HG02943 (cell line): ENCODE results near the gene TXNRD2.

Source experiments
- ATAC-seq: cut with Tn5 transposase; IDR thresholded peaks from one replicate; pipeline ENCODE4 v1.9.1; 2021; ENCODE audit warnings: mild to moderate bottlenecking, low read depth, moderate library complexity; ENCODE audit not compliant: unreplicated experiment

The TXNRD2 gene

GRCh38 chr22:19852177-19852781, 89.3 kb downstream of the TXNRD2 start:
- ATAC-seq, result no peak

DNA sequence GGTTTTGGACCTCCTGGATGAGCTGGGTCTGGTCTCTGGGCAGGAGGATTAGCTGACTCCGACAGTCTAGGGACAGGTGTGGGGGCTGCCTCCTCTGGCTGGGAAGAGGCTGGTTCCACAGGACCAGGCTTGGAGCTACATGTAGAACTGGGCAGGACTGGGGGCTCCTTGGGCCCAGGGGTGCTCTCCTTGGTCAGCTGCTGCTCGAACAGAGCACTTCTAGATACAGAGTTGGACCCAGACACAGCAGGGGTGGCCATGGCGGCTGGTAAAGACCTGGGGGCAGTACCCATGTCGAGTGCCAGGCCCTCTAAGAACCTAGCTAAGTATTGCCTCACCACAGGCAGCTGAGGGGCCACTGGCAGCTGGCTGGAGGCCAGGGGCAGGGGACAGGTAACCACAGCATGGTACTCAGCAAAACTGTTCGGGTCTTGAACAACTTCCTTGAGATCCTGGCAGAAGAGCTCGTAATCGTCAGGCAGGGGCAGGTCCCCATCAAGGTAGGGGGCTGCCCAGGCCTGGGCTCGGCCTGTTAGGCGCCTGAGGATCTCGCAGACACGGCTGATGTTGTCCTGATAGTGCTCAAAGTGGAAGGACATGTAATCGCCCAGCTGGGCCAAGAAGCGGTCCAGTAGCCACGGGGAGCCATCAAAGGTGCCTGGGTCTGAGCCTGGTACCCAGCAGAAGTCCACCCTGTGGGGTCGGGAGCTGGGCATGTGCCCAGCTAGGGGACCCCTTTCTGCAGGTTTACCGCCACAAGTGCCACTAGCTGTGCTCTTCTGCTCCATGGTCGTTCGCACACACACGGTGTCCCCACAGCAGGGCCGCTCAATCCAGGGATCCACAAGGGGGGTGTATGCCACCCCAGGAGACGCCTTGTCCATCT, 90.1 kb downstream of the TXNRD2 start:
- no peak for ATAC-seq

DNA sequence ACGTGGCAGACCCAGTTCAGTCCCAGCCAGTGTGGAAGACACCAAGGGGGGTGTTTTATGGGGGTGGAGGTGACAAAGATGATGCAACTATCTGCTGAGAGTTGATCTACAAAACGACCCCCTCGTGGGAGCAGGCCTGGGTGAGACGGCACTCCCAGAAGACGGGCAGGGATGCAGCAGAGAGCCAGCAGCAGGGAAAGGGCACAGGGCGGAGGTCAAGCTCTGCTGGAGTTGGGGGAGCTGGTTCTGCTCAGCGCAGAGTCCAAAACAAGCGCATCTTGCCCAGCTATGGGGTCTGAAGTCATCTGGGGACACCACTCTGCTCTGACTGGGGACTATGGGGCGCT, 90.9 kb downstream of the TXNRD2 start:
- ATAC-seq, result no peak

DNA sequence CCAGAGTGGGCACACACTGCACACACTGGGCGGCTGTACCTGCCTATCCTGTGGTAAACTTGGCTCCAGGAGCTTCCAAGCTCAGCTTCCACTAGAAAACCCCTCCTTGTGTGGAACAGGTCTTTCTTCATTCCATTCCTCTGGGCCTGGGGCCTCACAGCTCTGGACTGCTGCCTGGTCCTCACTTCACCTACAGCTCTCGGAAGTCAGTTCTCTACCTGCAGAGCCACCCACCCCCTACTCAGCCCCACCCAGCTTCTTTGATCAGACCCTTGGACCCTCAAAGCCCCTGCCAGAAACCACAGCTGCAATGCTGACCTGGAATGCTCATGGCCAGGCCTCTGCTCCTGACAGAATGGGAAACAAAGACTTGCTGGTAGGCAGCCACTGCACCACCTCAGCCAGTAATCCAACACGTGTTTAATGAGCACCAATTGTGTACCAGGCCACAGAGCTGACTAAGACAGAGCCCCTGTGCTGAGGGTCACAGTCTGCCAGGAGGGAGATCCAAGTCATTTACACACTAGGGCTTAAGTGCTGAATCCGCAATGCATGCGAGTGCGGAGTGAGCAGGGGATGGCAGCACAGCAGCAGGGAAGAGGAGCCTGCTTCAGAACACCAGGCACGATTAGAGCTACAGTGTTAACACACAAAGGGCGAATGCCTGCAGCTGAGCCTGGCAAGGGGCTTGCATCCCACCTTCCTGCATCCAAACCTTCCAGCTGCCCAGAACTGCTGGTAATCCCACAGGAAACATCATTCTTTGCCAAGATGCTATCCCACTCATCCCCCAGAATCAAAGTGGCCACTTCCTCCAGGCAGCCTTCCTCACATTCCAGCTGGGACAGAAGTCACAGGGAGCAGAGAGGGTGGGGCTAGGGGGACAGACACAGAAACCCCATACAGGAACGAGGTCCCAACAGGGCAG, 91.5 kb downstream of the TXNRD2 start:
- no peak for ATAC-seq

DNA sequence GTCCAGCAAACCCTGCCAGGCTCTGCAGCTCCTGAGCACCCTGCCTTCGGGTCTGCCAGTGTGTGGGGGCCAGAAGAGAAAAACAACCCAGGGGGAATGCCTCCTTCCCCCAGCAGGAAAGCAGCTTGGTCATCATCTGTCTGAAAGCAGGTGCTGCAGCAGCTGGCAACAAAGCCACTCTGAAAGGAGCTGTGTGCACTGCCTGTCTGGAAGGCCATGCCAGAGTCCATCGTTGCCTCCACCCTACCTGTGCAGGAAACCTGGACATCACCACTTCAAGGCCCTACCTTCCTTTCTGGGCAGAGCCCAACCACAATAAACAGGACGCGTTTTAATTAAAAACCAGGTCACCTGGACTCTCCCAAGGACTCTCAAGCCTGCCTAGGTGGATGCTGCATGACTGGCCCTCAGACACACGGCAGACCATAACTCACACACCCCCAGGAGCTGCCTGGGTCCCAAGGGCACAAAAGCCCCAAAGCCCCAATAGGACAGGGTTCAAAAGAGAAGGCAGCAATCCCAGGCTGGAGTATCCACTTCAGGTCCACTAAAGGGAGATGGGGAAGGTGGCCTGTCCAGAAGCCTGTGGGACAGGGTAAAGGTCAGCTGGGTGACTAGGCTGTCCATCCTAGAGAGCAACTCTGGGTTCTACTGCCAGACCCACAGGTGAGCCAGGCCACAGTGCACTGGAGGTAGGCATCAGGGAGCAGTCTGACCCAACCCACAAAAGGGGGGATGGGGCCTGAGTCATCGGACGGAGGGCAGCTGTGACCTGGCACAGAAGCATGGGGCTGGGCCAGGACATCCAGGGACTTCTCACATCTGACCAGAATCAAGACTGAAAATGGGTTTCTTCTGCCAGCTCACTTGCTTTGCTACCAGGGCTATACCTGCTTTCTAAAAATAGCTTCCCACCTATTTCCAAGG, 93.1 kb downstream of the TXNRD2 start:
- ATAC-seq, result no peak

DNA sequence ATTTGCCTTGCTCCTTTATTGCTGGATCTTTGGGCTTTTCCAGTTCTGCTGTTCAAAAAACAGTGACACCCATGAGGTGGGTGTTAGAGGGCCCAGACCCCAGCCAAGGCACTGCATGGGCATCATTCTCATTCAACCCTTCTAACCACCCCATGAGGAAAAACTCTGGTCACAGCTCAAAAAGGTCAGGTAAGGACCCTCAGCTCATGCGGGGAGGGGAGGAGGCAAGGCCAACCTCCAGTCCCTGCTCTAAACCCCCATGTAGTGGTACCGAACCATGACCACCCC, 94.3 kb downstream of the TXNRD2 start:
- ATAC-seq, result no peak

DNA sequence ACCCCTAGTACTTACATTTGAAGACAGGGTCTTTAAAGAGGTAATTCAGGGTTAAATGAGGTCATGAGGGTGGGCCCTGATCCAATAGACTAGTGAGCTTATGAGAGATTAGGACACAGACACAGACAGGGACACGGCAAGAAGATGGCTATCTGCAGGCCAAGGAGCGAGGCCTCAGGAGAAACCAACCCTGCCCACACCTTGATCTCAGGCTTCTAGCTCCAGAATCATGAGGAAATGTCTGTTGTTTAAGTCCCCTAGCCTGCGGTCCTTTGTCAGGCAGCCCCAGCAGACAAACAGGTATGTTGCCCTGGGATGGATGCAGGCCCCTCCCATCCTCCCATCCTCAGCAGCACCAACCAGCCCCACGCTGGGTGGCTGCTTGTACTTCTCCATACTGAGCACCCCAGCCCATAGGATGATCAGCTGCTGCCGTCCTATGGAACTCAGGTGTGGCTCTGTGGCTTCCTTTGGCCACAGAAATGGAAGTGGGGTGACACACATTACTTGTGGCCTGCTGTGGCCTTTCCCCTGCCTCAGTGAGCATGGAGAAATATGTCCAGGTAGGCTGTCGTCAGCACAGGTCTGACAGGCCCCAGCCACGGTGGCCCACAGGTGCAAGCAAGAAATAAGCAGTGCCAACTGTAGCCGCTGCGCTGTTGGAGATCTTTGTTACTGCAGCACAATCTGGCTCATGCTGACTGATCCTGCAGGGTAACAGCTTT, 94.8 kb downstream of the TXNRD2 start:
- ATAC-seq, result no peak

DNA sequence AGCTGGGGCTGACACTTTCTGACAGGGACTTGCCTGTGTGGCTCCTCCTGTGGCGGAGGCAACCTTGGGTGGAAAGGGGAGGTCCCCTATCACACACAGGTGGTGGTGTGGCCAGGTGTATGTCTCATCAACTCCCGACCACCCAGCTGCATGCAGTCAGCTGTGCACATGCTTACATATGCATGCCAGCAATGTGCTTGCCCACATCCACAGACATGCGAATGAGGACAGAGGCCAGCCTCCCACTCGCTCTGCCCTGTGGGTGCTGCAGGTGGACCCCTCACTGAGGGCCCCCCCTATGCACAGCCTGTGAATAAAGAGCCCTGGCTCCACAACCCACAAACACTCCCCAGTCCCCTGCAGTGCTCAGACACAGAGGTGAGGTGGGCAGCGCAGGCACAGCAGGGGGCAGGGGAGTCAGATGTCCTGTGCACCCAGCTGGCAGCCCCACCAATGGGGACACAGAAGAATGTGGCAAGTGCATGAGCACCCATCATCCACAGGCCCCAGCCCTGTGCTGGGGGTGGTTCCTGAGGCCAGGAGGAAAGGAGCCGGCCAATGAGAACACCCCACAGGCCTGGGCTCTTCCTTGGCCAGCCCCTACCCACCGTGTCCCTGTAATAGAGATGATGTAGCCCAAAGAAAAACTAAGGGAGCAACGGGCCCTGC, 96.4 kb downstream of the TXNRD2 start:
- no peak for ATAC-seq

DNA sequence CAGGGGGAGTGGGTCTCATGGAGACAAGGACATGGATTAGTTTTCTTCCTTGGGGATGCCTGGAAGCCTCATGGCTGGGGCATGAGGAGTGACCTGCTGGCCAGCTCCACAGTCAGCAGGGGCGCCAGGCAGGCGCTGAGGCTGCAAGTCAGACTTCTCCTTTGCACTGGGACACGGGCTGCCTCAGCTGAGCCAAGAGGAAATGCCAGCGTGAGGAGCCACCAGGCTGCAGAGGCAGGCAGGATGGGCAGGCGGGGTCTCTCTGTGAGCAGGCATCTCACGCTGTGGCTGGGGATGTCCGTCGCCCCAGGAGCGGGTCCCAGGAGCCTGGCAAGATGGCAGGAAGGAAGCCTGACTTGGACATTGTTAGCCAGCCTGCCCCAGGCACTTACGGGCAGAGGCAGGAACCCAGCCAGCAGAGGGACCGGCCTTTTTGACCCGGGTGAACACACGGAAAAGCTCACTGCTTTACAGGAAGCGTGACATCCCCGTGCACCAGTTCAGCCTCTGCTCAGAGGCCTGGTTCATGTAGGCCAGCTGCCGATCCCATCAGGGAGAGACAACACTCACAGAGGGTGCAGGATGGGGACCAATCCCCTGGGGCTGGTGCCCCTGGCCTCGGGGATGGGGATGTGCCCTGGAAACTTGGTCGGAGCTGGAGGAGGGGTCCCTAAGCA, 97.1 kb downstream of the TXNRD2 start:
- no peak for ATAC-seq

- no peak for ATAC-seq
Observed at GRCh38 chr22:19843857-19844376, 97.7 kb downstream of the TXNRD2 start.

DNA sequence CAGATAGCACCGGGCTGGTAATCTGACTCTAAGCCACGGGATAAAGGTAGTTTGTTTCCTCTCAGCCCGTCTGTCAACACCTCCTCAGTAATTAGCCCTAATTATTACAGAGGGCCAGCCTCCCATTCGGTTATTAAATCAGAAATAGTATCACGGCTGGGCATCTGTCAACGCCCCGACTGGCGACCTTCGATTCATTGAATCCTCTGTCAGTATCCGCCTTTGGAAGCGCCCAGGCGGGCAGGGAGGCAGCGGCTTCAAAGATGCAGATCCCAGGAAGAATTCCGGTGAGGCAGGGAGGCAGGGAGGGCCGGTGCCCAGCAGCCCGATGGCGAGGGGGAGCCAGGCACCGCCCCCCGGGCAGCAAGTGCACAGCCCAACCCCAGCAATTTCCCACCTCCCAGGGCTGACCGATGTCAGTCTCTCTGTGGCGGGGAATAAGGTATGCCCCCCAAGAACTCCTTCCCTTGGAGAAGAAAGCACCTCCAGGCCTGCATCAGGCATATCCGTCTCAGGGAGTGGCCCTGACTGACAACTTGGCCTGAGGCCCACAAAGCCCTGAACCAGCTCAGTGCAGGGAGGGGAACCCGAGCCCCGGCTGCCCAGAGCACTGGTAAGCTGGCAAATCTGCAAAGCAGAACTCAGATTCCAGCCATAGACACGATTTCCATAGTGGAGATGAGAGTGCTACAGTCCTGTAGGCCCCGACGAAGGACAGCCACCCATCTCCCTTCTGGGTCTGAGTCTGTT, 98.3 kb downstream of the TXNRD2 start:
- ATAC-seq, result no peak

DNA sequence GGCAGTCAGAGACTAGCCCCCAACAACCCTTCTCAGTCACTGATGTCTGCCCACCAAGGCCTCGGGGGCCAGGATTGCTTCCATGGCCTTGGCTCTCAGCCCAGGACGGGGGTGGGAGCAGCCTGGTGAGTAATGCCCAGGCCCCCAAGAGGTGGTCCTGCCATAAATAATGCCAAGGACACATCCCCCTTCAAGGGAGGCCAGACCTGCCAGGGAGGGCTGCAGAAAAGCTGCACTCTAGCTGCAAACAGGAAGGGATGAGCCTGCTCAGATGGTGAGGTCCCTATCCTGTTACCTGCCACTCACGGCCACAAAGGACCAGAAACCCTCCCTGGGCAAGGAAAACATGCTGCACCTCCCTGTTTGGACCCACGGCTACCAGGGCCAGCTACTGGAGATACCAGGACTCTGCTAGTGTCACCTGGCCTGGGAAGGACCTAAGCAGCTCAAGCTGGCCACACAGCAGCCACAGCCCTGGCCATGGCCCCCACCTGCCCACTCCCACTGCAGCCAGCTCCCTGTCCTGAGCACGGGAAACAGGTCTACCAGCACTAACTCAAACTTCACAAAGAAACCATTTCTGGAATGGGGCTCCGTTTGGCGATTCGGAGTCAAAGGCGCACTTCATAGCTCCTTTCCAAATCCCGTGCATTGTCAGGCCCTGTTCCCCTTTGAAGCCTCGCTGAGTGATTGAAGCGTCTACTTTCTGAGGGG, 99.1 kb downstream of the TXNRD2 start:
- no peak for ATAC-seq

GRCh38 chr22:19841641-19842392, 99.8 kb downstream of the TXNRD2 start:
- ATAC-seq, result no peak

DNA sequence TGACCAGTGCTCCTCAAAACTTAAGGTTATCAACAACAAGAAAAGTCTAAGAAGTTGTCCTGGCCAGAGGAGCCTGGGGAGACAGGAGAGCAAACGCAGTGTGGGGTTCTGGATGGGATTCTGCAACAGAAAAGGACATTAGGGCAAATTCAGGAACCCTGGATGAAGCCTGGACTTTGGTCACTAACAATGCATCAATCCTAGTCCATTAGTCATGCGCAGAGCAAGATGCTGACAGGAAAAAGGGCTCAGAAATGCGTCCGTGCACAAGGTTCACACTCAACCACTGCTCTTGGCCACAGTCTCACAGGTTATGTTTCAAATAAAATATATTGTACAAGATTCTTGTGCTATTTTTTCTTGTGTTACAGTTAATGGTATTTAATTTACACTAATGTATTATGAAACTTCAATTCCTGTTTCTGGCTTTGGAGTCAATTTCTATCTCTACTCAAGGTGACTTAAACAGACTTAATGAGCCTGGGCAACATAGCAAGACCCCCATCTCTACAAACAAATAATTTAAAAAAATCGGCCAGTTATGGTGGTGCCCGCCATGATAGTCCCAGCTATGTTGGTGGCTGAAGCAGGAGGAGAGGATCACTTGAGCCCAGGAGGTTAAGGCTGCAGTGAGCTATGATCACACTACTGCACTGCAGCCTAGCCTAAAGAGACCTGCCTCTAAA, 100.5 kb downstream of the TXNRD2 start:
- no peak for ATAC-seq

GRCh38 chr22:19840059-19840458, 101.6 kb downstream of the TXNRD2 start:
- no peak for ATAC-seq

DNA sequence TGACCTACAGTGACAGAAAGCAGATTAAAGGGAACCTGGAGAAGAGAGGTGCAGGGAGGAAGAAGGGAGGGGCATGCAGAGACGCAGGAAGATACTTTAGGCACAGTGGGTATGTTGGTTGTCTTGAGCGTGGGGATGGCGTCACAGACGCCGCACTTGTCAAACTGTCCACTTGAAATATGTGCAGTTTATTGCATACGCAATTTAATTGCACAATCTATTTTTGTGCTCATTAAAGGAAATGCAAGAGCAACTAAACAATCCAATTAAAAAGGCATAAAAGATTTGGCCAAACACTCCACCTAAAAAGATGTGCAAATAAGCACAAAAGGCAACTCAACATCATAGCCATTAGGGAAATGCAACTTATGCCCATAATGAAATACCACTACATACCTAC, 103.7 kb downstream of the TXNRD2 start:
- no peak for ATAC-seq
